Dermis microvascular lymphatic vessel endothelial cell (primary cell): ENCODE data around the gene RUFY3. TPM values are rescaled to one million over a fixed set of nuclear protein-coding genes. Genes with fewer than 3 reads are reported as not detected.
"Not testable (repeated sequence)": the region's sequence is repeated elsewhere in the genome, so short reads cannot be mapped to it uniquely, and the experiment has no call there.

ENCODE experiments used
- DNase-seq, 2 donors: peaks; one replicate each; pipeline versions ENCODE4 v3.0.0 to v3.0.0-alpha.2; 2010; ENCODE audit warnings: low read depth in 2 of 2
- total RNA-seq: library from RNA; depleted of rRNA; stranded (reverse); fragments of >200 nt; gene quantifications from 2 replicates; pipeline ENCODE4 v1.2.1, GENCODE V29; 2014

The RUFY3 gene
- total RNA-seq, 1 donor from 2014 or later: 25.4 TPM

GRCh38 chr4:70705183-70706043 lies 16.4 kb upstream of the RUFY3 start:
- DNase-seq: peak in 1 of 2 donors; percentile 68

DNA sequence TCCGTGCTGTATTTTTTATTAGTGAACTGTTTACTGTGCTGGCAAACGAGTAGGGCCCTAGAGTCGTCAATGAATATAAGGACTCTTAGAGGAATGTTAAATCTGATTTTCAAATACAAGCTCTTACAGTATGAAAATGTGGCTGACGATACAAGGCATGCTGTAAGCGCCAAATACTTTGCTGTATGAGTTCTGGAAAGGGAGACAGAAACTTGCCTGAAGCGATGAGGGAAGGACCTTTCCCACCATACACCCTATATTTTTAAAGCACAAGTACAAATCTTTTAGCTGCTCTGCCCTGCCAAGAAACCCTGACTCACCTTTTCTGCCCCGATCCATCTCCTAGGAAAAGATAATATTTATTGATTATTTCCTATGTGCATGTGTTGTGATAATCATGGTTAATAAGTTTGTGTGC lies 15.7 kb upstream of the RUFY3 start:
- DNase-seq: no peak

DNA sequence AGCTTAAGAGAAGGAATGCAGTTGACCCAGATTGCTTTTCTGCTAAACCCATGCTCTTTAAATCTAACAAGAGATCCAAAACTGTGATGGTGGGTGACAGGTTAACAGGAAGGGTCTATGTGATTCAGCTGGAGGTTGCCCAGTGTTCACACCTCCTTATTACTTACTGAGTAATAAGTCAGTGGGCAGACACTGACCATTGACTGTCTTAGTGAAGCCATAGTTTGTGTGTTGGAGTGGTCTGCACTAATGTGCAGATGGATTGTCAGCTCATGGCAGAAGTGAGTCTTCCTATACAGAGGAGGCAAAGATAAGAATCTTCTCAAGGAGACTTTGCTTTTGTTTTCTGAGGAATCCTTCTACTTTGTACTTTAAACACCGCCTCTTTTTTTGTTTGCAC lies 15.2 kb upstream of the RUFY3 start:
- peak in 1 of 2 donors; percentile 29 for DNase-seq

DNA sequence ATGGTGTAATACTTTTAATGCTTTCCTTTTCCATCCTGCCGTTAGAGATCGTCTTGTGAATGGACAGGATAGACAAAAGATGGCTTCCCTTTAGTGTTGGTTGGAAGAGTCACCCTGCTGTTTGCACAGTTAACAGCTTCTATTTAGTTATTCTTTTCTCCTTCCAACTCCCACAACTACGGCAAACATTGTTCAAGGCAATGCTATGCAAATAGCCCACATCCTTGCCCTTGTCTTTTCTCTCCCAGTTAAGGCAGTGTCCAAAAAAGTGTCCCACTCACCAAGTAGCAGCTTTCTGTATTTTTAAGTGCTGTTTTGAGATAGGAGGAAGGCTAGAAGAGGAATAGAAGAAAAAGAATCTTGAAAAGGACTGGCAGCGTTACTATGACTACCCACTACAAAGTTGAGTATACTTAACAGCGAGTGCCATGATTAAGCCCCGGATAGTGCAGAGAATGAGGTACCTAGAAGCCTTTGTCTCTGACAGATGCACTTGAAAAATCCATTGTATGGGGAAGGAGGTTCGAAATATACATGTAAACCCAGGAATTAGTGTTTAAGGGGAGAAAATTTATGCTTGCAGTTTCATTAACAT lies 12.1 kb upstream of the RUFY3 start:
- DNase-seq: no peak

DNA sequence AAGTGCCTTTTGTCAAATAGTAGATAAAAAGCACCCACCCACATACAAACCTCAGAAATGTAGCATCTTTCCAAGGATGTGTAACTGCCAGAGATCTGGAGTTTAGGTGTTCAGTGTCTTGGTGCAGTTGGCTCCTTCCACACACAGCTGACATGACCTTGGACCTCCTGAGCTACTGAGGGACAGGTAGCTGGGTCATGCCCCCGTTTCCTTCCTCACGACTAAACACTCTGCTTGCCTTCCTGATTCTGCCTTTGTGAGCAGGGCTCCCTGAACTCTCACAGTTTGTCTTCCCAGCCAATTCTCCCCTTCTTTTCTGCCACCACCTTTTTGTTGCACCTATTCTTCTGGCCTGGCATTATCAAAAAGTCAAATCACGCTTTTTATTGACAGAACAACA lies 10.2 kb upstream of the RUFY3 start:
- no peak for DNase-seq

DNA sequence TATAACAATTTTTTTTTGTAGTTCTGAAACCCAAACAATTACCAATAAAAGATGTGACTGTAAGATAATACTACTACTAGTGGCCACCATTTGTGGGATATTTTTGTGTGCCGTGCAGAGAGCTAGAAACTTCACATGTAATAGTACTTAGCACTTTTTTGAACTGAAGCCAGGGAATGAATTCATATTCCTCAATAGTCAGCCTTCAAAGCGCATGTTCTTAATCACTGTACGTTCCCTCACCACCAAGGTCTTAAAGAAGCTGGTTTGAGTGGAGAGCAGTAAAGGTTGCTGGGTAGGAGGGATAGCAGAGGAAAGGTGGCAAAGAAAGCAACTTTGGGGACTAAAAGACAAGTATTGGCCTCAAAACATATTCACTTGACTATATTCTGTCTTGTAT lies 9.6 kb upstream of the RUFY3 start:
- DNase-seq: no peak

DNA sequence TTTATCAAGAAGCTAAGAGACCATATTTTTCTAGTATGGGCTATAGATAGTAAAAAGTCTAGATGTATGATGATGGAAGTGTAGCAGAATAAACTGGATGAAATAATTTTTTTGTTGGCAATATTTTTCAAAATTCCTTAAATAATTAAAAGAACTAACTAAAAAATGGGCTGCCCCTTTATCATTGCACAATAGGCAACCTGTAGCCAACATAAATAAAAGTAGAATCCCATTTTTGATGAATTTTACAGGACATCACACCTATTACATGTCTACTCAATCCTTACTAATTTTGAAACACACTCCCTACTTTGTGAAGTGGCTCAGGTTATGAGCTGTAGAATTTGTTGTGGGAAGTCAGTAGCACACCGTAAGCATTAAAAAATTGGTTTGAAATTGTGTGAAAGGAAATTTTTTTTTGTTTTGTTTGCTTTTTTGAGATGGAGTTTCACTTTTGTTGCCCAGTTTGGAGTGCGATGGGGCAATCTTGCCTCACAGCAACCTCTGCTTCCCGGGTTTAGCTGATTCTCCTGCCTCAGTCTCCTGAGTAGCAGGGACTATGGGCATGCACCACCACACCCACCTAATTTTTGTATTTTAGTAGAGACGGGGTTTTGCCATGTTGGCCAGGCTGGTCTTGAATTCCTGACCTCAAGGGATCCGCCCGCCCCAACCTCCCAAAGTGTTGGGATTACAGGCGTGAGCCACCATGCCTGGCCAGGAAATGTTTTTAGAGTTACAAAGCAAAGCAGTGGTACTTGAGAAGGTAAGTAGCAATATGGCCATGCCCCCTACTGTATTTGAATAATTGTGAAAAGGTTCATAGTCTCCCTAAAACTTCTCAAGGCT lies 8.9 kb upstream of the RUFY3 start:
- no peak for DNase-seq

DNA sequence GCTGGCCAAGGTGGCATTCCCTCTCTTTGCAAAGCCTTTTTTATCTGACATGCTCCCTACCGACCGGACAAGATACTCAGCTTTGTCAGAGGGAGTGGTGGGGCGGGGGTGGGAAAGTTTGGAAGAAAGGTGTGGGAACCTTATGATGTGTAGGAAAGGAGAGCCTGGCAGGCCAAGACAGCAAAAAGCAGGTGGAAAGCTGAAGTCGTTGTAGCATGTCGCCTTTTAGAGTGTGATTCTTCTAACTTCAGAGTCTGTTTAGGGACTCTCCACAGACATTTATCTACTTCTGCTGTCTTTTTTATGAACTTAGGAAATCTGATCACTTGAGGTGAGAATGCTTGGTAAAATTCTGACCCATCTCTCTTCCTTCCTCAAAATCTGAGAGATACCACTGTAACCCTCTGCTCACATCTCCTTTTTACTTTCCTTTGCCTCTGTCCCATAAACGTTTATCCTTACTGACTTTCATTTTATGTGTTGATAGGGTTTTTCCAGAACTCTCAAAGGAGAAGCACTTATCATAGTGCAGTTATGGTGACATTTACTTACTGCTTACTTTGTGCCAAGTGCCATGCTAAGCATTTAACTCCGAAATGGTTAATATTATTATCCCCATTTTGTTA lies 8.2 kb upstream of the RUFY3 start:
- DNase-seq: no peak

DNA sequence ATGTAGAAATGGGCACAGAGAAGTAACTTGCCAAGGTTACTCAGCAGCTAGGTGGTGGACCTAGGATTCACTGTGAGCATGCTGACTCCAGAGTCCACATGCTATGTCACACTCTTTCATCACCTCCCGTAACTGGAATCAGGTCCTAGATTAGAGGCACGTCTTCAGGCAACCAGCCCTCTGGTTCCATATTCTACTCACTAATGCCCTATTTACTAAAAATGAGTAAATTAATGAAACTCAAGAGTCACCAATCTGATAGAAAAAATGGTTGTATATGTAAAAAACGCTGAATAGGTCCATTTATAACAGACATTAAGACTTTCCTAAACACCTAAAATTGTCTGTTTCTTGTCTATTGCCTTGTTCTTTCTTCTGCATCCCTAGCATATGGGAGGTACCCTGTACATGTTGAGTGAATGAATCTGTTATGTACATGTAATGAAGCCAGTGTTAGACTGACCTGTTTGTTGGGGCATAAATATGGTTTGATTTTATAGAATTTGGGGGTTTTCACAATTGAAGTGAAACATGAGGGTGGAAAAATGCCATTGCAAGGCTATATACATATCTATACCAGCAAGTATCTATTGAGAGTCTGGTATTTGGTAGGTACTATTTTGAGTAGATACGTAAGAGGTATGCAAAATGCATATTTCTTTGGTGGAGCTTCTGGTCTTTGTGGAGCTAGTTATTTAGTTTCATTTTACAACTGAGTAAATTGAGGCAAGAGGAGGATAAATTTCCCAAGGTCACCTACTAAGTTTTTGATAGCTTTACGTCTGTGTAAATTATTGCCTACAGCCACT lies 7.5 kb upstream of the RUFY3 start:
- no peak for DNase-seq

DNA sequence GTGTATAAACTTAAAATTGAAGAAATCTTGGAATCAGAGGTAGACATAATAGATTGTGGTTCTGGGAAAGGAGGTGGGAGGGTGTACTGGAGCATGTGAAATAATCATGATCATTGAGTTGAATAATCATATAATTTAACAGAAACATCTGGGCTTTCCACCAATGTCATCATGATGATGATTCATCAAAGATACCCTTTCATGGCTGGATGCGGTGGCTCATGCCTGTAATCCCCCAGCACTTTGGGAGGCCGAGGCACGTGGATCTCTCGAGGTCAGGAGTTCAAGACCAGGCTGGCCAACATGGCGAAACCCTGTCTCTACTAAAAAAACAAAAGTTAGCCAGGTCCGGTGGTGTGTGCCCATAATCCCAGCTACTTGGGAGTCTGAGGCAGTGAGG lies 6.7 kb upstream of the RUFY3 start:
- no peak for DNase-seq

DNA sequence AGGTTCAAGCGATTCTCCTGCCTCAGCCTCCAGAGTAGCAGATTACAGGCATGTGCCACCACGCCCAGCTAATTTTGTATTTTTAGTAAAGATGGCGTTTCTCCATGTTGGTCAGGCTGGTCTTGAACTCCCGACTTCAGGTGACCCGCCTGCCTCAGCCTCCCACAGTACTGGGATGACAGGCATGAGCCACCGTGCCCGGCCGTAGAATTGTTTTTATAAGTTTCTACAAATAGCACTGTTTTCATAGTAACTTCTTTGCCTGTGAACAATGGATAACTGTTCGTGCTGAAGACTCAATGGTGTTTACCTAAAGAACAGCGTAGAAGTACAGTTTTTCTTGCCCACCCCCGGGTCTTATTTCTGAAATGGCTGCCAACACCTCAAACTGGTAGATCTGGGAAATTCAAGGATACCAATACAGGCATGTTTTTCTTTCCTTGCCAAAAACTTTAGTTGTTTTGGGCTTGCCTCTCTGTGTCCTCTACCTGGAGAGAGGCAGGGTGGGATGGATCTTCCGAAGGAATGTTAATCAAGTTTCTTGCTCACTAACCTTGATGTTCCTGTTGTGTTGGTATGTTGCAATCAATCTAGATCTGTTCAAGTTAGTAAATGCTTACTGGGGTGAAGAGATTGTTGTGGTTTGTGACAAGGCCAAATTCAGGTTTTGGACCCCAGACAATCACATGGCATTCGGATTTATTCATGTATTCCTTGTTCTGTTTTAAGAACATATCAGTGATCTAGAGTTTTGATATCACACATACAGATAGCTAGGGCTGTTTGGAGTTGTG lies 2.8 kb upstream of the RUFY3 start:
- peak in 1 of 2 donors; percentile 21 for DNase-seq

DNA sequence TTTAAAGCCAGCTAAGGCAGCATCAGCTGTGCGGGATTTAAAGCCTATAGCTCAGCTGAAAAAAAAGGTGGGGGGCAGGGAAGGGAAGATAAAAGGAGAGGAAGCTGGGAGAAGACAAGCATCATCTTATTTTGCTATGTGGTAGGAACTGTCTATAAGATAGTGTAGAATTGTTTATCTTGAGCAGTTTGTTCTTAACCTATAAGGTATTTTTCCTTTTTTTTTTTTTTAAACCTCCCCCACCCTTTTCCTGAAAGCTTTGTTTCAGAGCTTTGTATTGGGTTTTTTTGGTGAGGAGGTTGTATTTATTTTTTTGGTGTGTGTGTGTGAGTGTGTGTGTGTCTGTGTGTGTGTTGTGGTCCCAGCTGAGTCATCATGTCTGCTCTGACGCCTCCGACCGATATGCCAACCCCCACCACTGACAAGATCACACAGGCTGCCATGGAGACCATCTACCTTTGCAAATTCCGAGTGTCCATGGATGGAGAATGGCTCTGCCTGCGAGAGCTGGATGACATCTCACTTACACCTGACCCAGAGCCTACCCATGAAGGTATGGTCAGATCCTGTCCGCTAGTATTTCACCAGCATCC lies 531 bp downstream of the RUFY3 start:
- DNase-seq: peak in 1 of 2 donors; percentile 66

- DNase-seq: no peak
Observed at GRCh38 chr4:70724463-70724862, 2.7 kb downstream of the RUFY3 start.

- DNase-seq: no peak
Observed at GRCh38 chr4:70725633-70726032, 3.9 kb downstream of the RUFY3 start.

GRCh38 chr4:70726515-70726914 lies 4.8 kb downstream of the RUFY3 start:
- DNase-seq: not testable (repeated sequence)

DNA sequence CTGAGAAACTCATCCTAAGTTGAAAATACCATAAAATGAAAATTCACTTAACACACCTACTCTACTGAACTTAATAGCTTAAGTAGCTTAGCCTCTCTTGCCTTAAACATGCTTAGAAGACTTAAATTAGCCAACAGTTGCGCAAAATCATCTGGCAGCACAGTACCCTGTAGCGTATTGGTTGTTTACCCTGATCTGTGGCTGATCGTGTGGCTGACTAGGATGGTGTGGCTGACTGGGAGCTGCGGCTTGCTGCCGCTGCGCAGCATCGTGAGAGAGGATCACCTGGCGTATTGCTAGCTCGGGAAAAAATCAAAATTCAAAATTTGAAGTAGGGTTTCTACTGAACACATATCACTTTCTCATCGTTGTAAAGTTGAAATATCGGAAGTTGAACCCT lies 6.3 kb downstream of the RUFY3 start:
- no peak for DNase-seq

- DNase-seq: not testable (repeated sequence)
Observed at GRCh38 chr4:70732878-70733277, 11.1 kb downstream of the RUFY3 start.

- peak; percentile 57 to 85 for DNase-seq
Observed at GRCh38 chr4:70734168-70734954, 12.6 kb downstream of the RUFY3 start.

DNA sequence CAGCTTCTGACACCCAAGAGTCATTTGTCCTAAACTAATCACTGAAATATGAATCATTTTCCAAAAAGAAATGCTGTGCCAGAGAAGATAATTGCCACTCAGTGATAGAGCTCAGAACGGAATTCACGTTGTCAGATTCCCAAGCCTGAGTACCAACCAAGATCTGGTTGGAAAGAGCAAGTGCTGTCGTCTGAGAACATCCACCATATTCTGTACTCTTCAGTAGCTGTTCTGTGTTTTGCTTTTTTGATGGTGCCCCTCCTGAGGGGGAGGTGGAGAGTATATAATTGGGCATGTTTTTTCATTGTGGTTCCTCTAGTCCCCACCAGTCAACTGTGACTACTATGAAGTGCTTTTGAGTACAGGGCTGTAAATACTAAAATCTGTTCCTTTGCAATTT lies 13.2 kb downstream of the RUFY3 start:
- DNase-seq: no peak
